ENCODE results near the gene TNFRSF12A. TPM values are rescaled to one million over a fixed set of nuclear protein-coding genes. Genes with fewer than 3 reads are reported as not detected.

The TNFRSF12A gene
- total and polyA plus RNA-seq, 9 donors, result 3.7 to 52.5 (median 8.5) TPM

GRCh38 chr16:3029491-3030221 is 9.5 kb downstream of the TNFRSF12A start:
- Histone ChIP-seq H3K4me1 (ENCODE audit: insufficient read depth) (no peaks in the 10 kb centered on the region), H3K27ac (no peak overlapping the region), H3K36me3 (no peaks in the 10 kb centered on the region), H3K9me3 (no peaks in the 10 kb centered on the region), H3K27me3 (peaks cover 2% of the 10 kb centered on the region), H3K4me3 (no peak overlapping the region)
- WGBS, 3 donors, result 8 to 9% (median 9%) methylated on average over 55 to 59 of the region's 59 CpGs
- TF ChIP-seq CTCF (IDR thresholded peaks at IDR 0.05) (no peak), EP300 (IDR thresholded peaks at IDR 0.05) (no peak), POLR2A (IDR thresholded peaks at IDR 0.05) (no peak)
- intact Hi-C loops (cut with DNase I), result loop anchor here in 2 of 4 donors (10.0 kb wide), 2 partner anchors 135 to 255 kb away; partner anchors contain the start of gene ZNF263 (in 1 of the 2)
- DNase-seq, result no peak

- no peak for DNase-seq
- Histone ChIP-seq H3K27me3 (peaks cover 2% of the 10 kb centered on the region), H3K4me3 (no peak overlapping the region), H3K9me3 (no peaks in the 10 kb centered on the region), H3K36me3 (no peaks in the 10 kb centered on the region), H3K27ac (no peak overlapping the region), H3K4me1 (ENCODE audit: insufficient read depth) (no peaks in the 10 kb centered on the region)
- 53 to 69% (median 53%) methylated on average over 33 of the region's 33 CpGs for WGBS, 3 donors
- intact Hi-C loops (cut with DNase I), result loop anchor here in 1 of 4 donors (10.0 kb wide), 1 partner anchor 134 kb away; no protein-coding TSS in a partner anchor
- TF ChIP-seq EP300 (IDR thresholded peaks at IDR 0.05), result no peak
- no peak for TF ChIP-seq POLR2A (IDR thresholded peaks at IDR 0.05)
- TF ChIP-seq CTCF (IDR thresholded peaks at IDR 0.05), result no peak
Measured at GRCh38 chr16:3030222-3031212, 10.3 kb downstream of the TNFRSF12A start.

DNA sequence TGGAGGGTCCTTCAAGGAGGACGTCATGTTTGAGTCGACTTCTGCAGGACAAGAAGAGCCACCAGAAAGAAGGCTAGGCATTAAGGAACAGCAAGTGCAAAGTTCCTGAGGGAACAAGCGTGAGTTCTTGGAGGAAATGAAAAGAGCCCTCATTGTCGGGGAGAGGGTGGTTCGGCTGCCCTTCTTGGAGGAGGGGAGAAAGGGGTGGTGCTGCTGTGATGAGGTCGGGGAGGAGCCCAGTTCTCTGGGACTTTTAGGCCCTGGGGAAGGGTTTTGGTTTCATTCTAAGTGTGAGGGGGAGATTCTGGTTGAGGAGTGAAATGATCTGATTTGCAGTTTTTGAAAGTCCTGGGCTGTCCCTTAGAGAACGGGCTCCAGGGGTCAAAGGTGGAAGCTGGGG is 12.5 kb downstream of the TNFRSF12A start:
- 17 to 28% (median 22%) methylated on average over 7 of the region's 7 CpGs for WGBS, 3 donors
- DNase-seq, result no peak
- Histone ChIP-seq H3K4me1 (ENCODE audit: insufficient read depth) (no peaks in the 10 kb centered on the region), H3K36me3 (no peaks in the 10 kb centered on the region), H3K4me3 (no peak overlapping the region), H3K9me3 (no peaks in the 10 kb centered on the region), H3K27ac (no peak overlapping the region), H3K27me3 (peaks cover 2% of the 10 kb centered on the region)
- intact Hi-C loops (cut with DNase I), result loop anchor here in 1 of 4 donors (10.0 kb wide), 1 partner anchor 132 kb away; no protein-coding TSS in a partner anchor
- TF ChIP-seq EP300 (IDR thresholded peaks at IDR 0.05) (no peak), POLR2A (IDR thresholded peaks at IDR 0.05) (no peak), CTCF (IDR thresholded peaks at IDR 0.05) (no peak)

DNA sequence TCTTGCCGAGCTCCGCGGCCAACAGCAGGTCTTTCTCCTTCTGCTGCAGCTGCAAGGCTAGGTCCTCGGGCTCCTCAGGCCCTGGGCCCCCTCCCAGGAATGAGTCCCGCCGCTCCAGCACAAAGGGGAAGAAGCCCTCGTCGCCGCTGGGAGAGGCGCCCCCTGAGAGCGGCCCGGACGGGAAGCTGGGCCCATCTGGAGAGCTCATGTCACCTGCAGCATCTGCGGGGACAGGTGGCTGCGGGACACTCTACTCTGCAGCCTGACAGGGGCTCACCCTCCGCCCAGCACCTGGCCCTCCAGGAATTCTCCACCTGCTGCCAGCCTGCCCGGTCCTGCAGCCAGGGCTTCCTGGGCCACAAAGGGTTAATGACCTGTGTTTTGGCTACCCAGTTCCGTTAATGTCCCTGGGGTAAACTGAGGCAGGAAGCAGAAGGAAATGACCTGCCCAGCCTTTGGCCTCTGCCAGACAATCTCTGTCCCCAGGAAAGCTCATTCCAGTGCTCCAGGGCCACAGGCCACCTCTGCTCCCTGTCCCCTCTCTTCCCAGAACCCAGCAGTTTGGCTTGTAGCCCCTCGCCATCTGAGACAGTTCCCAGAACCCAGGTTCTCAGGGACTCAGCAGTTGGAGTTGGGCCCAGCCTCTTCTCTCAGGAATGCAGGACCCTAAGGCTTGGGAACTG is 15.3 kb downstream of the TNFRSF12A start:
- no peaks in the 10 kb centered on the region for H3K4me1 ChIP-seq (ENCODE audit: insufficient read depth)
- 33 to 37% (median 34%) methylated on average over 16 to 19 of the region's 19 CpGs for WGBS, 3 donors

More for the DNA sequence above, 15.3 kb downstream of the TNFRSF12A start:
- Histone ChIP-seq H3K27ac (no peak overlapping the region), H3K27me3 (no peaks in the 10 kb centered on the region), H3K4me3 (no peak overlapping the region), H3K36me3 (no peaks in the 10 kb centered on the region), H3K9me3 (no peaks in the 10 kb centered on the region)
- no peak for DNase-seq
- TF ChIP-seq POLR2A (IDR thresholded peaks at IDR 0.05) (no peak), CTCF (IDR thresholded peaks at IDR 0.05) (no peak), EP300 (IDR thresholded peaks at IDR 0.05) (no peak)
- intact Hi-C loops (cut with DNase I), result loop anchor here in 1 of 4 donors (10.0 kb wide), 1 partner anchor 129 kb away; no protein-coding TSS in a partner anchor
